IPS DF 19.7 (cell line): Measurements from ENCODE around the gene ZNF280A.
A peak's percentile ranks its signal among the peaks of the same experiment; 100 is the strongest.

Experiments
- DNase-seq: peaks from one replicate; pipeline ENCODE4 v3.0.0-alpha.2; 2013; ENCODE audit warnings: low read depth, low spot score

The ZNF280A gene, protein sequence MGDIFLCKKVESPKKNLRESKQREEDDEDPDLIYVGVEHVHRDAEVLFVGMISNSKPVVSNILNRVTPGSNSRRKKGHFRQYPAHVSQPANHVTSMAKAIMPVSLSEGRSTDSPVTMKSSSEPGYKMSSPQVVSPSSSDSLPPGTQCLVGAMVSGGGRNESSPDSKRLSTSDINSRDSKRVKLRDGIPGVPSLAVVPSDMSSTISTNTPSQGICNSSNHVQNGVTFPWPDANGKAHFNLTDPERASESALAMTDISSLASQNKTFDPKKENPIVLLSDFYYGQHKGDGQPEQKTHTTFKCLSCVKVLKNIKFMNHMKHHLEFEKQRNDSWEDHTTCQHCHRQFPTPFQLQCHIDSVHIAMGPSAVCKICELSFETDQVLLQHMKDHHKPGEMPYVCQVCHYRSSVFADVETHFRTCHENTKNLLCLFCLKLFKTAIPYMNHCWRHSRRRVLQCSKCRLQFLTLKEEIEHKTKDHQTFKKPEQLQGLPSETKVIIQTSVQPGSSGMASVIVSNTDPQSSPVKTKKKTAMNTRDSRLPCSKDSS

DNA sequence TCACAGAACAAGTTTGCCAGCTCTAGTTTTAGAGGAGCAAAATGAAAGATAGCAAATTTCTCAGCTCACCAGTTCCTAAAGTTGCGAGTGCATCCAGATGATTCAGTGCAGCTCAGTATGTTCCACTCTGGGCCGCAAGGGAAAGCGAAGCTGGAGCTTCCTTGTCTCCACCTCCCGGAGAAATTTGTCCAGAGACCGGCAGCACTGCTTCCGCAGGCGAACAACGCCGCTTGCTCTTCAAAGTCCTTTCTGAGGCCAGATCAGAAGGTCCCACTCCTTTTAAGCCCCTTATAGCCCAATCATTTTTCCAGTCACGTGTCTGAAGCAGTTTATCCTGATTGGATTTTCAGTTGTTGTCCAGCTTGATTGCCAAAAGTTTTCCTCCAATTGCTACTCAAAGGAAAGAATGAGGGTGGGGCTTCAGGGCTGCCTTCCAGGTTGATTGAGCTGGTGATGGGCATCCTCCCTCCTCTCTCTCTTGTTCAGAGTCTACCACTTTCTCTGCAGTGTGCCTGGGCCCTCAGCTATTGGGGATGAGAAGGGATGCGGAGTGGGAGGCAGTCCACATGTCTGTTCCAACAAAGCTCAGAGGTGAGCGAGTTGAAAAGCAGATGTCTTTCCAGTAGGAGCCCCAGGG is at the start of gene ZNF280A:
ZNF280A (minus strand) TSS at position 251 of the 637 bp plus-strand sequence. CDS start 4,640 bp downstream, outside the sequence.
- DNase-seq, result peak; percentile 3

DNA sequence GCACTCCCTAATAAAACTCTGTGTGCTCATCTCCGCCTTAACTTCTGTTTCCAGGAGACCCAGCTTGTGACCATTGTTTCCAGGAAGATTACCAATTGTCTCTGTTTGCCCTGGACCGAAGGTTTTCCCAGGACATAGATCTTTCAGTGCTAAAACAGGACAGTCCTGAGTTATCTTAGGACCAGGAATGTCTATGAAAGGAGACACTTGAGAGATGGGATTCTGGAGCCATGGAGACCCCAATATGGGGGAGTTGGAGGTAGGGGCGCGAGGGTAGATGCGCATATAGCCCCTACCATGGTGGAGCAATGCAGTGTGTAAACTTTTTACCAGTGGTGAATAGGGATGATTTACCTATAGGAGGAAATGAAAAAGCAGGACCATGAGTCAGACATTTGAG is 49.1 kb upstream of the ZNF280A start:
- DNase-seq, result no peak

DNA sequence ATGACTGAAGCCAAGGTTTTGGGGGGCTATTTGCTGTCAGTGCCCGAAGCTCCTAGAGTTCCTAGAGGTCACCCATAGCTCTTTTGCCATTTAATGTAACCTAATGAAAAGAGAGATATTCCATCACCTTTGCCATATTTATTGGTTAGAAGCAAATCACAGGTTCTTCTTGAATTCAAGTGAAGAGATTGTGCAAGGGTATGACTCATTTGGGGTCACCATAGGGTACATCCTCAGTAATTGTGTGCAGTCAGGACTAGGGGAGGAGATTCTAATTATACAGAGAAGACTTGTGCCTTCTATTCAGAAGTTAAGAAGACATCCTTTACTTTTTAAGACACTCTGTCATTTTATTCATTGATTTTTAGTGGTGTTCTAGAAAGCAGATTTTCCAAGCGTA is 45.9 kb upstream of the ZNF280A start:
- DNase-seq, result no peak

GRCh38 chr22:22558972-22559603 is 39.0 kb upstream of the ZNF280A start, which contains the start of gene PRAME:
PRAME (minus strand) TSS chr22:22559265; CDS start chr22:22556832, 2,433 bp downstream.
- peak; percentile 38 for DNase-seq

DNA sequence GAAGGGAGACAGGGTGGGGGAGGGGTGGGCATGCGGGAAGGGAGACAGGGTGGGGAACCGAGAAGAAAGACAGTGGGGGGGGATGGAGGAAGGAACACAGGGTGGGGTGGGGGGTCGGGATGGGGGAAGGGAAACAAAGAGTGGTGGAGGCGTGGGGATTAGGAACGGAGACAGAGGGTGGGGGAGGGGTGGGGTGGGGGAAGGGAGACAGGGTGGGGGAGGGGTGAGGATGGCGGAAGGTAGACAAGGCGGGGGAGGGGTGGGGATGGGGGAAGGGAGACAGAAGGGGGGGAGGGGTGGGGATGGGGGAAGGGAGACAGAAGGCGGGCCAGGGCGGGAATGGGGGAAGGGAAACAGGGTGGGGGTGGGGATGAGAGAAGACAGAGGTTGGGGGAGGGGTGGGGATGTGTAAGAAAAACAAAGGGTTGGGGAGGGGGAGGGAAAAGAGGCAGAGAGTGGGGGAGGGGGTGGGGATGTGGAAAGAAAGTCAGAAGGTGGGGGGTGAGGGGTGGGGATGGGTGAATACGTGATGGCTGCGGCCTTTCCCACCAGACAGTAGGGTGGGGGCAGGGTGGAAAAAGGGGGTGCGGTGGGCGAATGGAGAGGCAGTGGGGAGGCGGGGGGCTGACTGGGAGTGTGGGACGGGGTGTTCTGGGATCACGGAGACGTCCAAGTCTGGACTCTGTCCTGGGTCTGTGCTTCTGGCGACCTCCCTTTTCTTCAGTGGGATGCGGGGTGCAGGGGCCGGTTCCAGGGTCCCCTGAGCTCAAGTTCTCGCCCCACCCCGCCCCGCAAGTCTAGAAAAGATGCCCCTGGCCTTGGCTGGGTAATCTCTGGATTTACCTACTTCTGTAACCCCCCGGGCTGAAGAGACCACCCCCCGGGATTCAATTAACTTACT is 38.3 kb upstream of the ZNF280A start:
- DNase-seq, result no peak

- no peak for DNase-seq
Observed at GRCh38 chr22:22556995-22557925, 37.2 kb upstream of the ZNF280A start.

- DNase-seq, result no peak
Observed at GRCh38 chr22:22556578-22556977, 36.5 kb upstream of the ZNF280A start.

GRCh38 chr22:22555596-22555995 is 35.5 kb upstream of the ZNF280A start:
- no peak for DNase-seq

GRCh38 chr22:22554587-22555284 is 34.7 kb upstream of the ZNF280A start:
- DNase-seq, result no peak

GRCh38 chr22:22553735-22554586 is 33.9 kb upstream of the ZNF280A start:
- no peak for DNase-seq

DNA sequence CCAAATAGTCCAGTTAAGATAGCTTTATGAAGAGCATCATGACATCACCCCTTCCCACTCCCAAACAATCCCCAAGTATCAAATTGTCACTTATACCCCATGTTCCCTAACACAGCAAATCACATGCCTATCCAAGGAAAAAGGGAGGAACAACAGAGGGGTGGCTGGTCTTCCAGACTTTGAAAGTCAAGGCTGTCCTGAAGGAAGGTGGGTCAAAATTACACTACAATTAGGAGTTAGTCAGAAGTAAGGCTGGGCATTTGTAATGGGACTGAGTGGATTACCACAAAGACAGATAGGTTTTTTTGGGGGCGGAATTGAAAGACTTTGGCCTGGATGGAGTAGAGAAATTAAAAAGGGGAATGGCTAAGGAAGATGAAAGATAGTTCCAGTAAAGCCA is 33.1 kb upstream of the ZNF280A start:
- DNase-seq, result no peak

- DNase-seq, result peak; percentile 40
Observed at GRCh38 chr22:22552630-22553029, 32.6 kb upstream of the ZNF280A start.

DNA sequence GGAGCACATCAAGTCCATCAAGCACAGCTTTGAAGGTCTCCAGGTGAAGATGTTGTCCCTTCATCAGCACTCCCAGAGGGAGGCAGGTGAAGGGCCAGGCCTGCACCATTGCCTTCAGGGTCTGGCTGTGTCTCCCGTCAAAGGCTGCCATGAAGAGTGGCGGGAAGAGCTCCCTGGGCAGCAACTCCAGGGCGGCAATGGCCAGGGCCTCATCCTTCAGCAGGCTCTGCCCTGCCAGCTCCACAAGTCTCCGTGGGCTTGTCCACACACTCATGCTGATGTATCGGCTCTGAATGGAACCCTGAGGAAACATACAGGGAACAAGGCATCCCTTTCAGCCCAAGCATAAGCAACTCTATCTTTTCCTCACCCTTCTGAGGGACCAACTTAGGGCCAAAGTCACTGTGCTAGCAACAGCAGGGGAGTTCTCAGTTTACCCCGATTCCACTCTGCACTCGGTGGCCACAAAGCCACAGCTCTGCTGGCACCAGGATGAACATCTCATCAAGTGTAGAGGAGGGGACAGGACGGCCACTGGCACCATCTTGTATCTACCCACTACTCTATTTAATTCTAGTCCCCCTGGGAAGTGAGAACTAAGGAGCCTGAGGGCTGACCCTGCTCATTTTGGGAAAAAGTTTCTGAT is 30.8 kb upstream of the ZNF280A start:
- DNase-seq, result no peak

- no peak for DNase-seq
Observed at GRCh38 chr22:22548910-22549309, 28.8 kb upstream of the ZNF280A start.

- DNase-seq, result no peak
Observed at GRCh38 chr22:22548317-22548716, 28.2 kb upstream of the ZNF280A start.

GRCh38 chr22:22547692-22548300 is 27.7 kb upstream of the ZNF280A start:
- no peak for DNase-seq

DNA sequence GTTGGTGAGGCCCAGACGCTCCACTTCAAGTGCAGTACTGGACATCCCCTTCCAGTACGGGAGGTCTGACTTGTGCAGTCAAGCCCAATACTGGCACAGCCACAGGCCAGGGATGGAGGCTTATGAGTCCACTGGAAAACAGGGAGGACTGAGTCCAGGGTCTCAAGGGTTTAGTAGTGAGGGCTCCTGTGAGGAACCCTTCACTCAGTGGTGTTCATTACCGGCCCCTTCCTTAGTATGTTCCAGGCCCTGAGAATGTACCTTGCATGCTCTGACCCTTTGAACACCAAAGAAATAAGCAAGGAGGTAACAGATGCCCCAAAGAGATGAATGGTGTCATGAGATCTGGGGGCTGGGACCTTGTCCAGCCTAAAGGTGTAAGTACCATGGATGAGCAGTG is 27.2 kb upstream of the ZNF280A start:
- DNase-seq, result no peak

- no peak for DNase-seq
Observed at GRCh38 chr22:22546490-22546889, 26.4 kb upstream of the ZNF280A start.
